ENCODE data around the gene LANCL1. TPM values are rescaled to one million over a fixed set of nuclear protein-coding genes. Genes with fewer than 3 reads are reported as not detected.
A peak's percentile ranks its signal among the peaks of the same experiment; 100 is the strongest.

Gene LANCL1
- total RNA-seq, 1 experiment from 2014 or later = 49.9 TPM

DNA sequence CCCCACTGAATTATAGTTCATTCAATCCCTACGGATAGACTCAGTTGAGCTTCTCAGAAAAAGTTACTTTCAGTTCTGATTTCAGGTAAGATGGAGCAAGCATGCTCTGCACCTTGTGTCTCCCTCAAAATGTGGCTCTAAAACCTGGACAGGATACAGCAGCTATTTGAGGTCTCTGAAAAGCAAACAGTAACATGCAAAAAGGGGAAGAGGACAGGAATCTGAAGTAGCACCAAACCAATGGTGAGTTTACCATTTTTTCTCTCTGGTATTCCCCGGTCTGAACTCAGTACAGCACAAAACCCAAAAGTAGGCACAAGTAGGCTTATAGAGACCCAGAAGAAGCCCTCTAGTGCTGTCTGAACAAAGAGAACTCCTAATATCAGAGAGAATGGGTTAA is 34.1 kb downstream of the LANCL1 start:
- DNase-seq = no peak
- H3K9me3 ChIP-seq (ENCODE audit: control insufficient read depth, low read depth, low read length) = no peaks in the 10 kb centered on the region
- no peak overlapping the region for H3K4ac ChIP-seq (ENCODE audit: low read depth, low read length)
- H2BK15ac ChIP-seq (ENCODE audit: low read depth, low read length) = no peak overlapping the region
- no peaks in the 10 kb centered on the region for H3K23me2 ChIP-seq (ENCODE audit: insufficient read length, low read depth, low read length, poor library complexity, severe bottlenecking)
- no peaks in the 10 kb centered on the region for H3K79me1 ChIP-seq (ENCODE audit: insufficient read depth, low read depth, low read length, poor library complexity, severe bottlenecking)
- TF ChIP-seq CTCF (conservative IDR thresholded peaks at IDR 0.05) = no peak
- no peak overlapping the region for H3K27ac ChIP-seq (ENCODE audit: insufficient read length, low read depth, low read length)
- H3K27me3 Mint-ChIP-seq (ENCODE audit: low read depth) = peaks cover 1% of the 10 kb centered on the region; the same call in 1 of the 2 replicates
- H2BK12ac ChIP-seq (ENCODE audit: insufficient read length, low read depth, low read length) = no peak overlapping the region
- H3K18ac ChIP-seq (ENCODE audit: insufficient read length, low read depth, low read length) = no peak overlapping the region
- H2AFZ ChIP-seq (ENCODE audit: low read length) = no peak overlapping the region
- H3K4me1 Mint-ChIP-seq = peaks cover 27% of the 10 kb centered on the region in 2 experiments
- no peak overlapping the region for H2AK5ac ChIP-seq (ENCODE audit: insufficient read length, low read length)
- 0 out of 7 replicates have a peak overlapping the region, but pooled peaks of 1 of the 3 experiments have one; percentile 40 for H3K27ac Mint-ChIP-seq
- H3K27me3 ChIP-seq (ENCODE audit: insufficient read depth, low read length) = no peaks in the 10 kb centered on the region
- H3K9ac ChIP-seq (ENCODE audit: extremely low read depth, insufficient read length, low read length) = no peak overlapping the region
- H3K9me3 Mint-ChIP-seq = peaks cover 6 to 9% of the 10 kb centered on the region in 2 experiments; a peak in 3 of 5 replicates
- no peak overlapping the region for H3K56ac ChIP-seq (ENCODE audit: insufficient read length, low read depth, low read length)
- no peak overlapping the region for H4K5ac ChIP-seq (ENCODE audit: insufficient read length, low read depth, low read length)
- H2BK20ac ChIP-seq (ENCODE audit: low read depth, low read length, poor library complexity, severe bottlenecking) = no peak overlapping the region
- H3K14ac ChIP-seq (ENCODE audit: insufficient read depth, low read length) = no peak overlapping the region
- H3K36me3 Mint-ChIP-seq (ENCODE audit: insufficient read depth in 1 of 3, low read depth in 3 of 3) = peaks cover 14 to 29% (median 19%) of the 10 kb centered on the region in 3 experiments
- no peaks in the 10 kb centered on the region for H3K4me1 ChIP-seq (ENCODE audit: insufficient read depth, low read length)
- no peaks in the 10 kb centered on the region for H3K79me2 ChIP-seq (ENCODE audit: insufficient read depth, low read length)
- H3K23ac ChIP-seq (ENCODE audit: insufficient read length, low read depth, low read length) = no peak overlapping the region
- H3K4me2 ChIP-seq (ENCODE audit: insufficient read depth, insufficient read length, low read length) = no peak overlapping the region
- H4K91ac ChIP-seq (ENCODE audit: insufficient read length, low read depth, low read length) = no peak overlapping the region
- H3T11ph ChIP-seq (ENCODE audit: low read length) = no peak overlapping the region
- no peaks in the 10 kb centered on the region for H4K20me1 ChIP-seq (ENCODE audit: control insufficient read depth, insufficient read depth, insufficient read length)
- no peak overlapping the region for H2BK120ac ChIP-seq (ENCODE audit: low read depth, low read length, poor library complexity, severe bottlenecking)
- WGBS (ENCODE audit: extremely low coverage, insufficient read length, low lambda C conversion rate) = no CpG with 5 or more reads among the region's 2 CpGs
- H3K4me3 Mint-ChIP-seq = no peak overlapping the region
- H4K8ac ChIP-seq (replicated peaks; ENCODE audit: insufficient read length, low read depth, low read length) = no peak overlapping the region
- H2BK5ac ChIP-seq (ENCODE audit: insufficient read length, low read length) = no peak overlapping the region

Measured in H9 (cell line).